AG09319 (cell line): ENCODE results near the gene ERCC5.

Experiments used
- DNase-seq: peaks from one replicate; pipeline ENCODE4 v3.0.0-alpha.2; 2010; ENCODE audit warnings: low read depth; ENCODE audit errors: extremely low read depth
- CTCF ChIP-seq: IDR thresholded peaks from 2 replicates; pipeline ENCODE4 v1.5.1; 2011; ENCODE audit warnings: low read depth, mild to moderate bottlenecking, inconsistent platforms, low read length, moderate library complexity

Gene ERCC5

GRCh38 chr13:102862624-102863210 is 16.9 kb downstream of the ERCC5 start:
- no peak for DNase-seq
- no peak for TF ChIP-seq CTCF

GRCh38 chr13:102863590-102863989 is 17.8 kb downstream of the ERCC5 start:
- DNase-seq = no peak
- no peak for TF ChIP-seq CTCF

- DNase-seq = no peak
- TF ChIP-seq CTCF = no peak
Measured at GRCh38 chr13:102868366-102868936, 22.6 kb downstream of the ERCC5 start.

GRCh38 chr13:102869948-102870676 is 24.3 kb downstream of the ERCC5 start:
- no peak for TF ChIP-seq CTCF
- no peak for DNase-seq

GRCh38 chr13:102870677-102871415 is 25.0 kb downstream of the ERCC5 start:
- DNase-seq = no peak
- peak; percentile 79 for TF ChIP-seq CTCF

- TF ChIP-seq CTCF = no peak
- DNase-seq = no peak
Measured at GRCh38 chr13:102872131-102872530, 26.3 kb downstream of the ERCC5 start.

GRCh38 chr13:102872531-102872930 is 26.7 kb downstream of the ERCC5 start:
- no peak for DNase-seq
- TF ChIP-seq CTCF = no peak
